HepG2 (cell line): ENCODE results near the gene ATP13A1. TPM values are rescaled to one million over a fixed set of nuclear protein-coding genes. Genes with fewer than 3 reads are reported as not detected.

Experiments
- ATAC-seq: fragments of 200-7000 bp; cut with Tn5 transposase; 3 replicates; pipeline ENCODE4 v1.9.1; 2020; ENCODE audit warnings: mild to moderate bottlenecking, moderate library complexity
- BruUV-seq: library from RNA; stranded (reverse); fragments of 400-500 nt; replicated peaks from 2 replicates; lab custom pipeline; 2021; lab: Mats Ljungman, UMichigan
- CTCF ChIA-PET: fragments of 300-600 bp; formaldehyde crosslinking; extraction: SDS; loops from one replicate; lab custom pipeline; 2021; ENCODE audit warnings: low total read pairs, inconsistent platforms, low intra/inter-chr PET ratio; lab: Yijun Ruan, JAX
- POLR2A ChIA-PET: fragments of 350-600 bp; sonication (Branson Sonifier 250); formaldehyde crosslinking; loops from one replicate; lab custom pipeline; 2020; ENCODE audit warnings: antibody characterized with exemption, inconsistent platforms; lab: Yijun Ruan, JAX
- DNase-seq: peaks from one replicate; pipeline ENCODE4 v3.0.0-alpha.2; 2015; ENCODE audit warnings: low spot score
- FAIRE-seq: peaks from 3 replicates; lab custom pipeline; 2011; peaks lifted over from hg19 to GRCh38; lab: Jason Lieb, UNC
- H2AFZ ChIP-seq: one replicate; pipeline ENCODE4 v1.6.1; 2011; ENCODE audit warnings: low read length, inconsistent platforms
- H3K27ac ChIP-seq: fragments of 300-600 bp; 3 replicates; pipeline ENCODE4 v1.8.0; 2011; ENCODE audit warnings: mixed run types, mild to moderate bottlenecking, mixed read lengths, low read length, inconsistent platforms; ENCODE audit not compliant: insufficient read depth; ENCODE audit errors: extremely low read length
- H3K27me3 ChIP-seq, 2 experiments: fragments of 200-600 bp in 1 of 2; 2 replicates in 1 of 2; 3 replicates in 1 of 2; pipeline versions ENCODE4 v1.6.0 to v1.8.0; 2011; ENCODE audit warnings: low read length in 2 of 2, mild to moderate bottlenecking in 2 of 2, moderate library complexity in 2 of 2, inconsistent platforms in 1 of 2; ENCODE audit not compliant: insufficient read depth in 2 of 2, control insufficient read depth in 1 of 2
- H3K36me3 ChIP-seq, 2 experiments: fragments of 200-600 bp in 1 of 2; replicated peaks in 1 of 2; 2 replicates in 1 of 2; 3 replicates in 1 of 2; pipeline versions ENCODE4 v1.5.1 to v1.8.0; 2011; ENCODE audit warnings: low read length in 2 of 2, inconsistent platforms in 1 of 2; ENCODE audit not compliant: insufficient read depth in 2 of 2, control insufficient read depth in 1 of 2
- H3K4me1 ChIP-seq: 2 replicates; pipeline ENCODE4 v1.5.1; 2012; ENCODE audit warnings: low read length, inconsistent platforms; ENCODE audit not compliant: insufficient read depth
- H3K4me2 ChIP-seq: 2 replicates; pipeline ENCODE4 v1.6.0; 2011; ENCODE audit warnings: low read depth, low read length, inconsistent platforms
- H3K4me3 ChIP-seq, 3 experiments: fragments of 200-600 bp in 1 of 3; sonication (generic), shearing (Covaris generic) in 1 of 3; replicated peaks in 1 of 3; 2 replicates each; pipeline ENCODE4 v1.5.1; 2011 to 2016; ENCODE audit warnings: low read length in 3 of 3, inconsistent platforms in 2 of 3, low read depth in 2 of 3, mild to moderate bottlenecking in 2 of 3, control low read depth in 1 of 3, mixed read lengths in 1 of 3; ENCODE audit not compliant: insufficient read depth in 1 of 3
- H3K79me2 ChIP-seq: one replicate; pipeline ENCODE4 v1.6.1; 2011; ENCODE audit warnings: low read length, inconsistent platforms; ENCODE audit not compliant: insufficient read depth
- H3K9ac ChIP-seq: 2 replicates; pipeline ENCODE4 v1.6.0; 2011; ENCODE audit warnings: mild to moderate bottlenecking, low read depth, low read length, inconsistent platforms; ENCODE audit not compliant: insufficient read depth
- H3K9me3 ChIP-seq: 2 replicates; pipeline ENCODE4 v1.5.1; 2012; ENCODE audit warnings: mild to moderate bottlenecking, low read length
- H4K20me1 ChIP-seq: 2 replicates; pipeline ENCODE4 v1.6.0; 2011; ENCODE audit warnings: inconsistent platforms, mild to moderate bottlenecking, low read length, moderate library complexity; ENCODE audit not compliant: insufficient read depth
- CREB1 ChIP-seq, 2 experiments: fragments of 450-650 bp in 1 of 2; IDR thresholded peaks; 2 replicates each; pipeline ENCODE4 v1.6.1; 2016 to 2017; ENCODE audit warnings: control low read depth in 1 of 2, mild to moderate bottlenecking in 1 of 2, missing compliant biosample characterization in 1 of 2, missing genetic modification characterization in 1 of 2
- ERF ChIP-seq: IDR thresholded peaks from 2 replicates; pipeline ENCODE4 v1.6.1; 2018; ENCODE audit warnings: missing biosample characterization, missing genetic modification reagents
- MATR3 ChIP-seq: sonication (generic); formaldehyde crosslinking; IDR thresholded peaks from 2 replicates; pipeline ENCODE4 v1.4.0; 2020; ENCODE audit warnings: missing genetic modification reagents
- PHF21A ChIP-seq: sonication (generic); formaldehyde crosslinking; IDR thresholded peaks from 2 replicates; pipeline ENCODE4 v1.5.0; 2020; ENCODE audit warnings: mild to moderate bottlenecking, missing genetic modification reagents
- POLR2A ChIP-seq, 2 experiments: IDR thresholded peaks; 2 replicates each; pipeline ENCODE4 v1.6.1; 2011; ENCODE audit warnings: low read depth in 2 of 2, low read length in 2 of 2, mild to moderate bottlenecking in 1 of 2, moderate library complexity in 1 of 2; ENCODE audit not compliant: insufficient read depth in 1 of 2
- ZBTB38 ChIP-seq: sonication (generic); formaldehyde crosslinking; IDR thresholded peaks from 2 replicates; pipeline ENCODE4 v1.5.1; 2020; ENCODE audit warnings: mild to moderate bottlenecking, missing genetic modification reagents
- ZNF30 ChIP-seq: sonication (generic); formaldehyde crosslinking; IDR thresholded peaks from 2 replicates; pipeline ENCODE4 v1.5.0; 2020; ENCODE audit warnings: mild to moderate bottlenecking, missing genetic modification reagents
- ZNF496 ChIP-seq: sonication (generic); formaldehyde crosslinking; IDR thresholded peaks from 2 replicates; pipeline ENCODE4 v1.8.1; 2023; ENCODE audit warnings: mild to moderate bottlenecking, moderate library complexity, missing genetic modification reagents; ENCODE audit not compliant: insufficient replicate concordance
- ZNF589 ChIP-seq: sonication (generic); formaldehyde crosslinking; conservative IDR thresholded peaks from 2 replicates; pipeline ENCODE4 v1.8.0; 2022; ENCODE audit warnings: mild to moderate bottlenecking, moderate library complexity, missing genetic modification reagents
- ZNF746 ChIP-seq: sonication (generic); formaldehyde crosslinking; IDR thresholded peaks from 2 replicates; pipeline ENCODE4 v1.8.0; 2022; ENCODE audit warnings: mild to moderate bottlenecking, missing genetic modification reagents
- ZNF782 ChIP-seq: sonication (generic); formaldehyde crosslinking; IDR thresholded peaks from 2 replicates; pipeline ENCODE4 v1.4.0; 2020; ENCODE audit warnings: missing genetic modification reagents, mild to moderate bottlenecking, borderline replicate concordance
- WGBS: methylation state at CpG from one replicate; pipeline ENCODE4 v1.1.6; 2017; ENCODE audit warnings: low lambda C conversion rate; 5-methylcytosine and 5-hydroxymethylcytosine counted together
- in situ Hi-C: cut with HindIII; loops from 2 replicates; pipeline ENCODE4 v1.10.0; 2017; ENCODE audit warnings: low pct_unique_long_range_greater_than_20kb; ENCODE audit not compliant: extremely low pct_ligation_motif_present
- intact Hi-C: fragments of 100-400 bp; cut with micrococcal nuclease; formaldehyde crosslinking; loops from one replicate; pipeline ENCODE4 v1.10.0; 2022; ENCODE audit not compliant: unreplicated experiment
- polyA plus RNA-seq, 8 experiments: library from polyadenylated mRNA; depleted of rRNA in 3 of 8; stranded (reverse) in 7 of 8; unstranded in 1 of 8; fragments of >200 nt; fragmentation: Illumina TruSeq in 4 of 8; extraction: Trizol in 4 of 8; gene quantifications; 2 replicates each; pipeline versions ENCODE4 v1.2.1 to v1.2.3, GENCODE V29; 2011 to 2016; ENCODE audit warnings: low read depth in 4 of 8, missing spikeins in 1 of 8, mixed read lengths in 1 of 8; ENCODE audit not compliant: insufficient read depth in 1 of 8
- total RNA-seq, 5 experiments: library from RNA; depleted of rRNA; stranded (reverse); fragments of >200 nt; fragmentation: Illumina TruSeq; extraction: Trizol; gene quantifications; 2 replicates each; pipeline ENCODE4 v1.2.3, GENCODE V29; 2016; ENCODE audit warnings: low read depth in 1 of 5

The ATP13A1 gene
- total and polyA plus RNA-seq, 2 of the 13 experiments (the other 11 are each of a cell fraction or from before 2014, with no cell fraction given): 23.2 to 41.7 TPM

DNA sequence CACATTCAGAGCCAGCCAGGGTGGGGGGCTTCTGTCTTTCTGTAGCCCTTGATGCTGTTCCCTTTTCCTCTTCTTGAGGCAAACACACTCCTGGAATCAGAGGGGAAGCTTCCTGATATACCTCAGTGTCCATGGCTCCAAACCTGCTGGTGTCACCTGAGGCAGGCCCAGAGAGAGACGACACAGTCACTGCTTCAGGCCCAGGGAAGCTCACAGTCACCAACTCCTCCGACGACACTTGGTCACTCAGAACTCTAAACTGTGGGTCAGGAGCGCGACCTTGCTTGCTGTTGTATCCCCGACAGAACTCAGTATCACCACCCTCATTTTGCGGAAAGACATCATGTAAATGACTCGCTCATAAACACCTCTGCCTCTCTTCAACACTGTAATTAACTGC lies 1.1 kb downstream of the ATP13A1 start:
- Histone ChIP-seq H3K27me3 (no peaks in the 10 kb centered on the region; a peak in 1 of 5 replicates), H3K4me1 (peaks cover 48% of the 10 kb centered on the region), H4K20me1 (peaks cover 20% of the 10 kb centered on the region), H3K27ac (peak overlapping the region; percentile 97), H3K79me2 (peaks cover 32% of the 10 kb centered on the region), H3K9me3 (no peaks in the 10 kb centered on the region), H3K4me2 (peak overlapping the region; percentile 92), H3K9ac (peak overlapping the region; percentile 92), H3K4me3 (peak overlapping the region; percentile 79 to 99 (median 95)), H3K36me3 (peaks cover 18 to 23% of the 10 kb centered on the region in 2 experiments; a peak in 4 of 5 replicates), H2AFZ (no peak overlapping the region)
- FAIRE-seq: no peak
- 40% methylated on average over 8 of the region's 8 CpGs for WGBS
- no peak for DNase-seq
- BruUV-seq: TSS peak; percentile 75
- no peak for ATAC-seq
- ChIA-PET POLR2A (interaction anchor here (1.0 to 1.6 kb wide), 2 partner anchors 114 to 203 kb away, joined by 3 to 5 read pairs; partner anchors contain the start of gene ZNF253), CTCF (no interaction called here)
- TF ChIP-seq ZNF30 (CRISPR knock-in tag) (peak; percentile 35; the same call in 1 of the 2 replicates), POLR2A (IDR thresholded peaks at IDR 0.05; ENCODE audit: insufficient read depth in 1 of 2, low read depth in 2 of 2, low read length in 2 of 2) (0 out of 4 replicates have a peak, but pooled peaks of 1 of the 2 experiments have one; percentile 27), ZNF746 (CRISPR knock-in tag) (no peak), ZNF589 (CRISPR knock-in tag) (0 out of 2 replicates have a peak, but pooled peaks have one; percentile 6)
- in situ Hi-C loops (no loop called here), intact Hi-C loops (loop anchor here (2.0 kb wide), 1 partner anchor 204 kb away; no protein-coding TSS in a partner anchor)

DNA sequence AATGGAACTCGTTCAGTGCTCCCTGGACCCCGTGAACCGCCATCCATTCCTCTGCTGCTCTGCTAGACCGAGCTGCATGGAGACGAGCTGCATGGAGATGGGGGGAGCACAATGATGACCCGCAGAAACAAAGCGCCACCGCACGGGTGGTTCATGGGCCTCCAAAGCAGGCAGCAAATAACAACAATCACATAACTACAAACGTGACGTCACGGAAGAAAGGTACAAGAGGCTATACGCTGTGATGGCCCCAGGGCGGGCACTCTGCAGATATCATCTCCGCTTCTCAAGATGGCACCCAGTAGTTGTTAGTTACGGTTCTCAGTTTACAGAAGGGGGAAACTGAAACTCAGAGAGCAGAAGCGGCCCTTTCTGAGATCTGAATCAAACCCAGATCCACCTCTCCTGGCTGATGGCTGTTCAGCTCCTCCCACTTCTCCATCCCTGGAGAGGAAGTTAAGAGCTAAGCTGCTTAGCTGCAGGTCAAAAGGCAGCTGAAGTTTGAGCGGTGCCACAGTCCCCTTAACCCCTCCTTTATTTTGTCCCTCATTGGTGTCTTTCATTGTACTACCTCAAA lies 1.7 kb downstream of the ATP13A1 start:
- peak overlapping the region; percentile 92 for H3K9ac ChIP-seq

More for the DNA sequence above, 1.7 kb downstream of the ATP13A1 start:
- ATAC-seq (peak; percentile 12), FAIRE-seq (no peak), DNase-seq (peak; percentile 66)
- ChIA-PET CTCF (no interaction called here), POLR2A (interaction anchor here (1.0 to 1.6 kb wide), 2 partner anchors 114 to 204 kb away, joined by 3 to 5 read pairs; partner anchors contain the start of gene ZNF253)
- BruUV-seq: no TSS peak
- no peaks in the 10 kb centered on the region for H3K9me3 ChIP-seq
- H4K20me1 ChIP-seq: peaks cover 20% of the 10 kb centered on the region
- peaks cover 32% of the 10 kb centered on the region for H3K79me2 ChIP-seq
- peaks cover 24 to 29% of the 10 kb centered on the region in 2 experiments; a peak in 4 of 5 replicates for H3K36me3 ChIP-seq
- TF ChIP-seq PHF21A (CRISPR knock-in tag) (no peak), CREB1 (IDR thresholded peaks at IDR 0.05) (0 out of 2 replicates have a peak, but pooled peaks have one; percentile 38), CREB1 (CRISPR knock-in tag; IDR thresholded peaks at IDR 0.05) (no peak), ZNF496 (no peak), ERF (CRISPR knock-in tag) (no peak), ZBTB38 (CRISPR knock-in tag) (0 out of 2 replicates have a peak, but pooled peaks have one; percentile 24), MATR3 (no peak), POLR2A (IDR thresholded peaks at IDR 0.05; ENCODE audit: insufficient read depth in 1 of 2, low read depth in 2 of 2, low read length in 2 of 2) (0 out of 4 replicates have a peak, but pooled peaks of 1 of the 2 experiments have one; percentile 32), ZNF782 (CRISPR knock-in tag) (no peak)
- no peak overlapping the region for H2AFZ ChIP-seq
- H3K4me3 ChIP-seq: peak overlapping the region; percentile 11 to 99 (median 79); a peak in 4 of 6 replicates
- intact Hi-C loops: loop anchor here (2.0 kb wide), 1 partner anchor 205 kb away; no protein-coding TSS in a partner anchor
- H3K4me1 ChIP-seq: peaks cover 42% of the 10 kb centered on the region
- in situ Hi-C loops: no loop called here
- peak overlapping the region; percentile 97 for H3K27ac ChIP-seq
- 88% methylated on average over 18 of the region's 18 CpGs for WGBS
- H3K4me2 ChIP-seq: peak overlapping the region; percentile 92
- H3K27me3 ChIP-seq: no peaks in the 10 kb centered on the region; a peak in 1 of 5 replicates
